ENCODE data around the gene SLC2A13. TPM values are rescaled to one million over a fixed set of nuclear protein-coding genes. Genes with fewer than 3 reads are reported as not detected.
"Not testable (repeated sequence)": the region's sequence is repeated elsewhere in the genome, so short reads cannot be mapped to it uniquely, and the experiment has no call there.

Gene SLC2A13
- total RNA-seq, 1 experiment from 2014 or later = 47.9 TPM

DNA sequence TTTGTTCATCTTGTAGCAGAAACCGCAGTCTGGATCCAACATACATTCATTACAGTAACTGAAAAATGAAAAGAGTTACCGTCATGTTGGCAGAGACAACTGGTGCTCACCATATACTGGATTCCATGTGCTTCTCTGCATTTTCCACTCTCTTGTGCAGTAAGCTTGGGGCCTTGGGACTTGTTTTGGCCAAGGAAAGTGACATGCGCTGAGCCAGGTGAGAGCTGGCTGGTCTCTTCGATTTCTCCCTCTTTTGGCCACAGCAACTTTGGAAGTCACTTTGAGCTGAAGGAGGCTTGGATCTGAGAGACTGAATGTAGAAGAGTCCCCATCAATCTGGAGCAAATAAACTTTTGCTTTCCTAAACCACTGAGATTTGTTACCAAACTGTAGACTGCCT lies 275.7 kb downstream of the SLC2A13 start:
- DNase-seq (ENCODE audit: extremely low read depth, low read depth) = no peak

DNA sequence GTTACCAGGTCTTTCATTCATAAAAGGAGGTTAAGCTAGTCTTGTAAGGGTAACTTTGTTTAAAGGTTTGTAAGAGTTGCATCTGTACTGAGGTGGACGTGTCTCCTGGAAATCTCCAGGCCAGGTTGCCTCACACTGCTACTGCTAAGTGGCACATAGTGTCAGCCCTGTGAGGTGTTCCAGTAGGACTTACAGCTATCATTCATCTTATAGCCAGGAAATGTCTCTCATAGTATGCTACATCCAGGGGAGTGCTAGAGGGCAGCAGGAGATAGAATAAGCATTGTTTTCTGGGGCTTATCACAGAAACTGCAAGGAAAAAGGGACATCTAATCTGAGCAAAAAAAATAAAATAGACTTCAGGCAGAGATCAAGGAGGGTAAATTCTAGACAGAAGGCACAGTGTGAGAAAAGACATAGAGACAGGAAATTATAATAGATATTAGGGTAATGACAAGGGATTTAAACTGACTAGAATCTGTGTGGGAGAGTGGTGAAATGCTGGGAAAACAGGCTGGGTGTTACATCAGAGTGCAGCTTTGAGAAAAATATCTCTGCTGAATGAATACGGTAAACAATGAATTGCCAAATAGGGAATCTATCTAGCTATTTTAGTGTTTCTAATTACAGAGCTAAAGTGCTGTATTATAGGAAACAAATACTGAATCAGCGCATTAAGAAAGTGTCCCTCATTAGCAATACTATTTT lies 281.2 kb downstream of the SLC2A13 start:
- DNase-seq (ENCODE audit: extremely low read depth, low read depth) = no peak

GRCh38 chr12:39816671-39817185 lies 289.2 kb downstream of the SLC2A13 start:
- DNase-seq (ENCODE audit: extremely low read depth, low read depth) = no peak

GRCh38 chr12:39815746-39816145 lies 290.1 kb downstream of the SLC2A13 start:
- no peak for DNase-seq (ENCODE audit: extremely low read depth, low read depth)

DNA sequence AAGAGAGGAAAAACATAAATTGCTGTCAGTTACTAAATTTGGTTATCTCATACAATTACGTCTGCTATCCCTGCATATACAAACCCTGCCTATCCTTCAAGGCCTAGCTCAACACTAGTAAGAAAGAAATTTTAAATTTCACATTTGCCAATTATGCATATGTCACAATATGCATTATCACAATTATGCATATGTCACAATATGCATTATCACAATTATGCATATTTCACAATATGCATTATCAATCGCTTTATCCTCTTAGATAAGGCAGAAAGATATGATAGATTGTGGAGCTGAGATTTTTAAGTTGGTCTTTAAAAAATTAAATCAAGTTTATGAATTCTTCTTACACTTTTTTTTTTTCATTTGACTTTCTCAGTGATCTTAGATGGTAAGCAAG lies 291.3 kb downstream of the SLC2A13 start:
- no peak for DNase-seq (ENCODE audit: extremely low read depth, low read depth)

GRCh38 chr12:39813776-39814175 lies 292.1 kb downstream of the SLC2A13 start:
- DNase-seq (ENCODE audit: extremely low read depth, low read depth) = no peak

GRCh38 chr12:39812456-39812855 lies 293.4 kb downstream of the SLC2A13 start:
- not testable (repeated sequence) for DNase-seq (ENCODE audit: extremely low read depth, low read depth)

DNA sequence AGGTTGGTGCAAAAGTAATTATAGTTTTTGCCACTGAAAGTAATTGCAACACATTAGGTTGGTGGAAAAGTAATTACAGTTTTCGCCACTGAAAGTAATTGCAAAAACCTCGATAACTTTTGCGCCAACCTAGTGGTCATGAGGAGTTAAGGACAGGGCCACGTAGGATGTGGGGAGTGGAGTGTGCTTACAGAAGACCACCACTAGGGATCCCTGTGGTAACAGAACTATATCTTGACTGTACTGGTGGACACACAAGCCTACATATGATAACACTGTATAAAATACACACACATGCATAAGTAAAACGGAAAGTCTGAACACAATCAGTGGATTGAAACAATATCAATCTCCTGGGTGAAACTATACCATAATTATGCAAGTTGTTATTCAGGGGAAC lies 298.8 kb downstream of the SLC2A13 start:
- DNase-seq (ENCODE audit: extremely low read depth, low read depth) = peak; percentile 8

DNA sequence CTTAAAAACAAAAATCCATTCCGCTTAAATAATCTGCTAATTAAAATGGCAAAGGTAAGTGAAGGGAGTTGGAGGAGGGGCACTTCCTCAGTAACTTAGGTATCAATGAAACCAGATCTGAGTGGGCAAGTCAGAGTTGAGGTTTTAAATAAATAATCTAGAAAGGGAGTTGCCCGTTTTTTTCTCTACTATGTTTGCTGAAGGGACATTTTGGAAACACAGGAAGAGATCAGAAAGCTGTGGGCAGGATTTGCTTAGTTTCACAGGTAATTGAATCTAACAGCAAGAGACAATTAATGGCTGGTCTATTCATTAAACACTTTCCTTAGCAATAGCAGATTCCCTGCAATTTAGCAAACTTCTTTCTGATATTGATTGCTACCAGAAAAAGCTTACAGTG lies 300.2 kb downstream of the SLC2A13 start:
- DNase-seq (ENCODE audit: extremely low read depth, low read depth) = no peak

- DNase-seq (ENCODE audit: extremely low read depth, low read depth) = no peak
These were observed 301.0 kb downstream of the SLC2A13 start for GRCh38 chr12:39804898-39805297.

DNA sequence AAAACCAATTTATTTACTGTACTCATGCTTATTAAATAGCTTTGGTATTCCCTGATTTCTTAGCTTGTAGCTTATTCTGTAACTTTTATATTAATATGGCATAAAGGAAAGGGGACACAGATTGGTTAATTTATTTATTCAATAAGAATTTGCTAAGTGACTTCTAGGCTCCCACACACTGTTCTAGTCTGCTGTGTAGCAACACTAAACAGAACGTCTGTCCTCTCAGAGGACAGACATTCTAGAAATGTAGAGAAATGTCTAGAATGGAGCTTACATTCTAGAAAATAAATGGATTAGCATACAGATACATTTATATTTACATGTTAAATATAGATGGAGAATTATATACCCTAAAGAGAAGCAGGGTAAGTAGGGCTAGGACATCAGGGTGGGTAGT lies 301.4 kb downstream of the SLC2A13 start:
- no peak for DNase-seq (ENCODE audit: extremely low read depth, low read depth)

DNA sequence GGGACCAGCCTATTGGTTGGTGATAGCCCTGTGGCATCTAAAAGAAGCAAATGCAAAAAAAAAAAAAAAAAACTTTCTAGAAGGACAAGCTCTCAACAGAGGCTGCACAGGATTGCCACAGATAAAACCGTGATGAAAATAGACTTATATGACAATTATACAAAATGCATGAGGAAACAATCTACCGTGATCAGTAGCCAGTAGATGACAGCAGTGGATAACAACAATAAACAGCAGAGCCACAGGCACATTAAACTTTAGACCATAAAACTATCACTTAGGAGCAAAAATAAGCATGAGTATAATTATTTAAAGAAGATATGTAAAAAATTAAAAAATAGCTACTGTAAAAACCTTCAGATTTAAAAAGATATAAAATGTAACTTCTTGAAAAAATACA lies 302.7 kb downstream of the SLC2A13 start:
- no peak for DNase-seq (ENCODE audit: extremely low read depth, low read depth)

GRCh38 chr12:39798977-39799376 lies 306.9 kb downstream of the SLC2A13 start:
- DNase-seq (ENCODE audit: extremely low read depth, low read depth) = no peak

DNA sequence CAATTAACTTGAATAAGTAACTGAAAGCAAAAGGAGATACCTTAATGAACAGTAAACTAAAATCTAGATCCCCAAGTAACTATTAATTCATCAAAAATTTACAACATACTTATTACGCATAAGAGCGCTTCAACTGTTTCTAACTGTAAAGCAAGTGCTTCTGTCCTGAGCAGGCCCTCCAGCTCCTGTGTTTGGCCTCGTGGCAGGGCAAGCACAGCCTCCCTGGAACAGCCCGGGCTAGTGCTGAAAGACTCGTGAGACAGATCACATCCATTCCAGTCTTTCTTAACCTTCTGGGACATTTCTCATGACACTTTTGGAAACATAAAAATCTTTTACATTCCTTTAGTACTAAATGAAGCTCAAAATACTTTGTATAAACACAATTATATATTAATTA lies 307.5 kb downstream of the SLC2A13 start:
- DNase-seq (ENCODE audit: extremely low read depth, low read depth) = no peak

DNA sequence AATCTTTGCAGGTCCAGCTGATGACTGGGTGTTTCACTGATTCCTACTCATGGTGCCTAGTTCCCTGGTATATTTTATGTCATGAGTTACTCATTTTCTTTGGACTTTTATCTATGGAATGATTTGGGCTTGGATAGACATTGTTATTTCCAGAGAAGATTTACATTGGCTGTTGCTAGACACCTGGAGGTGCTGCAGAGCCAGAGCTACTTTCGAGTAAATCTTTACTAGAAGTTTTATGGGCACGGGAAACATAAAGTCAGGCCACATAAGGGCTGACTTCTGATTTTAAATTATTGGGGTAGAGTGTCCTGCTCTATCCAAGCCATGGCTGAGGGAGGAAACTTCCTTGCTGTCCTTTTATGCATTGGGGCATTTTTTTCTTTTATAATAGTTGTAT lies 310.4 kb downstream of the SLC2A13 start:
- no peak for DNase-seq (ENCODE audit: extremely low read depth, low read depth)

GRCh38 chr12:39792938-39793337 lies 312.9 kb downstream of the SLC2A13 start:
- DNase-seq (ENCODE audit: extremely low read depth, low read depth) = no peak

DNA sequence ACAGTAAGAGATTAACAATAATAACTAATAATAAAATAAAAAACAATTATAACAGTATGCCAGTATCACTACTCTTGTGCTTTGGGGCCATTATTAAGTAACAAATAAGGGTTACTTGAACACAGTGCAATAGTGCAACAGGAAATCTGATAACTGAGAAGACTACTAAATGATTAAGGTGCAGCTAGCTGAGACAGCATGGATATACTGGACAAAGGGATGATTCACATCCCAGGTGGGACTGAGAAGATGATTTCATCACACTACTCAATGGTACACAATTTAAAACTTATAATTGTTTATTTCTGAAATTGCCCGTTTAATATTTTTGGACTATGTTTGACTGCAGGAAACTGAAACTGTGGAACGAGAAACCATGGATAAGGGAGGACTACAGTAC lies 317.6 kb downstream of the SLC2A13 start:
- DNase-seq (ENCODE audit: extremely low read depth, low read depth) = no peak

DNA sequence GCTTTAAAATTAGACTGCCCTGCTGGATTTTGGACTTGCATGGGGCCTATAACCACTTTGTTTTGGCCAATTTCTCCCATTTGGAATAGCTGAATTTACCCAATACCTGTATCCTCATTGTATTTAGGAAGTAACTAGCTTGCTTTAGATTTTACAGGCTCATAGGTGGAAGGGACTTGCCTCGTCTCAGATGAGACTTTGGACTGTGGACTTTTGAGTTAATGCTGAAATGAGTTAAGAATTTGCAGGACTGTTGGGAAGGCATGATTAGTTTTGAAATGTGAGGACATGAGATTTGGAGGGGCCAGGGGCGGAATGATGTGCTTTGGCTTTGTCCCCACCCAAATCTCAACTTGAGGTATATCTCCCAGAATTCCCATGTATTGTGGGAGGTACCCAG lies 320.1 kb downstream of the SLC2A13 start:
- not testable (repeated sequence) for DNase-seq (ENCODE audit: extremely low read depth, low read depth)

GRCh38 chr12:39782026-39782545 lies 323.8 kb downstream of the SLC2A13 start:
- no peak for DNase-seq (ENCODE audit: extremely low read depth, low read depth)

GRCh38 chr12:39780913-39781446 lies 324.9 kb downstream of the SLC2A13 start:
- no peak for DNase-seq (ENCODE audit: extremely low read depth, low read depth)

- DNase-seq (ENCODE audit: extremely low read depth, low read depth) = no peak
These were observed 325.4 kb downstream of the SLC2A13 start for GRCh38 chr12:39780411-39780912.

DNA sequence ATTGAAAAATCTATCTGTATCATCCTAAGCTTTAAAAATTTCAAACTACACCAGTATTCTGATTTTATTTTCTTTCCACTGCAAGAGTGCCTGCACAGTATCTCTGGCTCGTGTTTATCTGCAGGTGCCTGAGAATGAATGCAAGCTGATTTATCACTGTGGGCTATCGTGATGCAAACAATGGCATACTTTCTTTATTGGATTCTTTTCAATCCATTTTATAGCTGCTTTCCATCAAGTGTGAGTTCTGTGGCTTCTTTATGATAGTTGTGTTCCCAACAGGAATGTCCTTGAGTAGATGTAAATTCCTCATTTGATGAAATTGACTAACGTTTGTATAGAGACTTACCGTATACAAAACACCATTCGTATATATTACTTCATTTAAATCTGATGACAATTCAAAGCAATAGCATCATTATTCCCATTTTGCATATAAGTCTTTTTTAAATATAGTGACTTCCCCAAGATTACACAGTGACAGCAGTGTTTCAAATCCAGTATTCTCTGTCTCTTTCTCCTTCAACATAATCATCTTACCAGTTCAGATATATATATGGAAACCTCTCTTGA lies 326.0 kb downstream of the SLC2A13 start:
- no peak for DNase-seq (ENCODE audit: extremely low read depth, low read depth)
